Neural cell (in vitro differentiated cells): ENCODE results near the gene F12.

Experiments used
- CTCF ChIP-seq: fragments of 450-650 bp; IDR thresholded peaks from 2 replicates; pipeline ENCODE4 v1.5.1; 2014; ENCODE audit warnings: antibody characterized with exemption, mild to moderate bottlenecking, moderate library complexity; ENCODE audit not compliant: poor library complexity, severe bottlenecking
- TAF1 ChIP-seq: IDR thresholded peaks from 2 replicates; pipeline ENCODE4 v1.6.1; 2012; ENCODE audit warnings: low read depth

- TF ChIP-seq TAF1 (no peak), CTCF (no peak)
These were observed 35.2 kb downstream of the F12 start for GRCh38 chr5:177374211-177374610.
